GM19025 (cell line): Measurements from ENCODE around the gene MPST.

Experiments
- ATAC-seq: cut with Tn5 transposase; IDR thresholded peaks from one replicate; pipeline ENCODE4 v1.9.1; 2021; ENCODE audit warnings: mild to moderate bottlenecking, low read depth, moderate library complexity; ENCODE audit not compliant: unreplicated experiment

Gene MPST

GRCh38 chr22:37000676-37001534, 18.6 kb upstream of the MPST start:
- no peak for ATAC-seq

DNA sequence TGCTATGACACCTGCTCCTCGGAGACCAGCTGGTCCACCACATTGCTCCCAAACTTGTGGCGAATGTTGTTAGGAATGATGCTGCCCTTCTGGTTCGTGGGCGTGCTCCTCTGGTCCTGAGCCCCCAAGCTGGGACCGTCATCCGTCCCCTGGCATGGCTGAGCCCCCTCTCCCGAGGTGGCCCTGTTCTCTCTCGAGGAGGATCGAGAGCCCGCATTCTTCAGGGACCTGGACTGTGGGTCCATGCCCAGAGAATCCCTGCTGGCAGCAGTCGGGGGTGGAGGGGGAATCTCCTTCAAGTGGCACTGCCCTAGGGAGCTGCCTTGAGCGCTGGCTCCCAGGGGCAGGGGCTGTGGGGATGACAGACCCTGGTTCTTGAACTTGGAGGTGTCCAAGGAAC, 17.7 kb upstream of the MPST start:
- no peak for ATAC-seq

GRCh38 chr22:37002633-37003032, 16.9 kb upstream of the MPST start:
- no peak for ATAC-seq

DNA sequence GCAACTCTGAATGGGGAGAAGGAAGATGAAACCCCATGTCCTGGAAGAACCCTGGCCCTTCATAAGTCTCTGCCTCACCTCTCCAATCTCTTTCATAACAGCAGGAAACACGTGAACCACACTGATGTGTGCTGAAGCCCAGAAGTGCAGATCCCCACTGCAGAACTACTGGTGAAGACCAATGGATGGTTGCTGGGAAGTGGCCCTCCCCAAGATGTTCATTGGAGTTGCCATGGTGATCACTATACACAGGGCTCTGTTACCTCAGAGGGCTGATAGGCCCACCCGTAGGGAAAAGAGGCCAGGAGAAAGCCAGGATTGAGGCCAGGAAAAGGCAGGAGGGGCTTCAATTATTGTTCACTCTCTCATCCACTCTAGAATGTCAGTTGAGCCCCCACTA, 11.9 kb upstream of the MPST start:
- ATAC-seq, result no peak

DNA sequence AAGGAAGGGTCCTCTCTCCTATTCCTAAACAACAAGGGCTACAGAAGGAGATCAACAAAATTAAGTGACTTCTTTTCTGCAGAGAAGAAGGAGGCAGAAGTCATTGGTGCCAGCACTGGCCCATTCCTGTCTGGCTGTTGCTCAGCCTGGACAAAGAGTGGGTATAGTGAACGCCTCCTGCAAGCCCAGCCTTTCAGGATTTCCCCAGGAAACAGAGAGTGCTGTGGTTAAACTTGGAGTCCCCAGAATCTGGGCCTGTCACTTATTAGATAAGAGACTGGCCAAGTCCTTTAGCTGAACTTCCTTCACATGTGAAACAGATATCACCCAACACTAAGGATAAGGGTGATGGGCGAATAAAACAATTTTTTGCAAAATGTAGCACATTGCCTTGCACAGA, 11.2 kb upstream of the MPST start:
- no peak for ATAC-seq

DNA sequence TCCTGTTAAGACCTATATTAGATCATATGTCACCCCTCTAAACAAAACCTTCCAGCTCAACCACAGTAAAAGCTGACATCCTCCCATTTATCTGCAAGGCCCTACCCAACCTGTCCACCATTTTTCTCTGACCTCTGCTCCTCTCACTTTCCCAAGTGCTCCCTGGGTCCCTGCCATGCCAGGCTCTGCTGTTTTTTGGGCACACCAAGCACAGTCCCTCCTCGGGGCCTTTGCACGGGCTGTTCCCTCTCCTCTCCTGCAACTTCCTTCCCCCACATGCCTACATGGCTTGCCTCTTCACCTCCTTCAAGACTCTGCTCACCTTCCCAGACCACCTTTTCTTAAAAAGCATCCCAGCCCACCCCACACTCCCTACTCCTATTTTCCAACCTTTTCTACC, 10.1 kb upstream of the MPST start:
- ATAC-seq, result no peak

DNA sequence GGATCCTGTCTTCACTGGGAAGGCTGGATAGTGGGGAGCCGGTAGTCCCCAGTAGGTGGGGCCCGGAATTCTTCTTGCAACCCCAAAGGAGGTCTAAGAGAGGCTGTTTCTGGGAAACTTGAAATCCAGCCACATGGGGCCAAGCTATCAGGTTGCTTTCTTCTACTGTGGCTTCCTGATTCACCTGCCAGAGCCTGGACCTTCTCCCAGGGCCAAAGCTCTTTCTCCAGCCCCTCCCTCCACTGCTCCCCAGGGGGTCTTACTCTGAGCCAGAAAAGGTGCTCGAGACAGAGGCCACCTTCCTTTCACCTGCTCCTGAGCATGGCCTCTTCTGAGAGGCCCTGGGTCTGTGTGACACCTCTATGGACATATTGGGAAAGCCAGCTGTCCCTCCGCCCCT, 9.4 kb upstream of the MPST start:
- no peak for ATAC-seq

DNA sequence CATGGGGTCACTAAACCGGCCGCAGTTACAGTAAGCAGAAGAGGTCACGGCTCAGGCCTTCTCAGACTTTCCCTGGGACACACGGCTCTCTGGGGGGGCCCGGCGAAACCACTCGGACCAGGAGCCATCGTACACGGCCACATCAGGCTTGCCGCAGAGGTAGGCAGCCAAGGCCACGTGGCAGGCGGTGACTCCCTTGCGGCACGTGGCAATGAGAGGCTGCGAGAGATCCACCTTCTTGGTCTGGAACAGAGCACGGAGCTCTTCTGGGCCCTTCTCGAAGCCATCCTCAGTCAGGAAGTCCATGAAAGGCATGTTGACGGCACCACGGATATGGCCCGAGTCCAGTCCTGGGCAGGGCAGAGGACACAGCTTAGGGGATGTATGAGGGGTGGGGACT, 8.6 kb upstream of the MPST start:
- no peak for ATAC-seq

- no peak for ATAC-seq
Measured at GRCh38 chr22:37011472-37011871, 8.1 kb upstream of the MPST start.

DNA sequence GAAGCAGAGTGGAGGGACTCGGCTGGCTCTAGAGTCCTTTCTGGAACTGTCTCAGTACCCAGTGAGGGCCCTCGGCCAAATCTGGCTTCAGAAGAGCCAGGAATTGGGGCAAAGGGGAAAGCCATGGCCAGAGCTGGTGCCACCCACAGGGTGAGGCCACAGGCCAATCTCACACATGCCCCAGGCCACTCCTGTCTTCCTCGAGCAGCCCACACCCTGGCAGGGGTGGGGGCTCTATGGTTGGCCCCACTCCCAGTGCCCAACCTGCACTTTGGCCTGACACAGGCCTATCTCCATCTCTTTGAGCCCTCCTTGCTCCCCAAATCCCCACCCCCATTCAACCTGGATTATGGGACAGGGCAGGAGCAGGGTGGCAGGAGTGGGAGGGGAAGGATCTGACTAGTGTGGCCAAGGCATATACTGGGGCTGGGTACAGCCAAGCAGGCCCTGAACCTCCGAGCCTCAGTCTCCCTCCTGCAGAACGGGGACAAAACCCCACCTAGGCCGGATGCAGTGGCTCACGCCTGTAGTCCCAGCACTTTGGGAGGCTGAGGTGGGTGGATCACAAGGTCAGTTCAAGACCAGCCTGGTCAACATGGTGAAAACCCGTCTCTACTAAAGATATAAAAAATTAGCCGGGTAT, 7.2 kb upstream of the MPST start:
- no peak for ATAC-seq

DNA sequence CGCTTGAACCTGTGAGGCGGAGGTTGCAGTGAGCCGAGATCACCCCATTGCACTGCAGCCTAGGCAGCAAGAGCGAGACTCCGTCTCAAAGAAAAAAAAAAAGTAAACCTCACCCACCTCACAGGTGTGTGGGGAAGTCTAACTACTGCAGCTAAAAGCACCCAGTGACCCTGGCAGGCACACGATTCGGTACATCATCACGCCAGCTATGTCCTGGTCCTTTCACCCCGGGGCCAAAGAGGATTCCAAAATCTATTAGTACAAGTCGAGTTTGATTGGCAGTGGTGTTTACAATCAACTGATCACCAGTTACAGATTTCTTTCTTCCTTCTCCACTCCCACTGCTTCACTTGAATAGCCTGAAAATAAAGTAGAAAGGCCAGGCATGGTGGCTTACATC, 6.6 kb upstream of the MPST start:
- no peak for ATAC-seq

DNA sequence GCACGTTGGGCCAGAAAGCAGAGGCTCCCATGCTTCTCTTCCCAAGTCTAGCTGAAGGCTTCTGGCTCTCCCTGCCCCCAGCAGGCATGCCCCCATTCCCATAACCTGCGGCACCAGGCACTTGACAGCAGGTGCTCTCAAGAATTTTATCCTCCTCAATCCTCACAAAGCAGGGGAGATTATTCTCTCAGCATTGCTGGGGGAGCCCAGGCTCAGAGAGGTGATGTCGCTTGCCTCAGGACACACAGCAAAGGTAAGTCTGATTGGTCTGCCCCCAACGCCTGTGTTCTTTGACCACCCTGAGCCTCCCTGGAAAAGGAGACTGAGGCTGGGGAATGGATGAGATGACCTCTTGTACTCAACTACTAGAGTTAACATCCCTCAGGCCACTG, 5.1 kb upstream of the MPST start:
- no peak for ATAC-seq

- ATAC-seq, result no peak
Measured at GRCh38 chr22:37014835-37015586, 4.5 kb upstream of the MPST start.

DNA sequence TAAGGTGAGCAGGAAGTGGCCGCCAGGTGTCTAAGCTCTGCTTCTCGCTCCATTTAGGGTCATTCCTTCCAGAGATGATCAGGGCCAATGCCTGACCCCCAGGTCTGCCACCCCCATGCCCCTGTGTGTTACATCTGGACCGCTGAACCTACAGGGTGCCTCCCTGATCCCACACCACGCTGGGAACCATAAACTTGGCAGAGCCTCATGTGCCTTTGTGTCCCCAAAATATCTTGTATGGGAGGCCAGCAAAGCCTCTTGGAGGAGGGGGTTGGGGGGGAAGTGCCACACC, 4.0 kb upstream of the MPST start:
- no peak for ATAC-seq

DNA sequence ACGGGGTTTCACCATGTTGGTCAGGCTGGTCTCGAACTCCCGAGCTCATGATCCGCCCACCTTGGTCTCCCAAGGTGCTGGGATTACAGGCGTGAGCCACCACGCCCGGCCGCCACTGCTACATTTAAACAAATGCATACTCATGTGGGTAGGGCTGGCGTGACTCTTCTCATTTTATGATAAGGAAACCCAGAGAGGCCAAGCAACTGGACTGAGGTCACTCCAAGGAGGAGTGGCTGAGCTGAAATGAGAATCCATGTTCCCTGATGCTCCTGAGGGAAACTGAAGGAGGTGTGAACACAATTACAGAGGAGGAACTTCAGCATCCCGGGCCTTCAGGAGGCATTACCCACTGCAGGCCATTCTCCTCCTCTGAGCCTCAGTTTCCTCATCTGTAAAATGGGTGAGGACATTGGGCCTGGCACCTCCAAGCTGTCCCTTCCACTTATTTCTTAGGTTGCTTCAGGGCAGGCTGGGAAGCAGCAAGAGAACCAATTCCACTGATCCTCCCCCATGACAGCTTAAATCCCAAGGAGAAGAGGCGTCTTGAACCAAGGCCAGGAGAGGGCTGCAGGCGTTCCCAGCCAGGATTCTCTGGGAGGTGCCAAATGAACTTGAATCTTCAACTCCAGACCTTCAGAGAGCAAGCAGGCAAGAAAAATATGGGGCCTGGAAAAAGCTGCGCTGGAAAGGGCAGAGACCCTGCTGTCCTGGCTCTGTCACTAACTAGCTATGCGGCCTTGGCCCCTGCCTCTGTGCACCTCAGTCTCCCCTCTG, 3.2 kb upstream of the MPST start:
- no peak for ATAC-seq

GRCh38 chr22:37017356-37017755, 2.2 kb upstream of the MPST start:
- no peak for ATAC-seq

GRCh38 chr22:37018086-37018814, 1.3 kb upstream of the MPST start:
- ATAC-seq, result no peak

GRCh38 chr22:37018815-37019308, 680 bp upstream of the MPST start:
- no peak for ATAC-seq

- ATAC-seq, result no peak
Measured at GRCh38 chr22:37020192-37020479, 594 bp downstream of the MPST start.

GRCh38 chr22:37021041-37021440, 1.5 kb downstream of the MPST start:
- no peak for ATAC-seq
